GM12878 (cell line): ENCODE results near the gene ZNF888. TPM values are rescaled to one million over a fixed set of nuclear protein-coding genes. Genes with fewer than 3 reads are reported as not detected.
"Not testable (repeated sequence)": the region's sequence is repeated elsewhere in the genome, so short reads cannot be mapped to it uniquely, and the experiment has no call there.

Source experiments
- ATAC-seq: fragments of 200-7000 bp; cut with Tn5 transposase; 3 replicates; pipeline ENCODE4 v1.9.1; 2020; ENCODE audit warnings: mild to moderate bottlenecking, moderate library complexity
- BruUV-seq: library from RNA; stranded (reverse); fragments of 400-500 nt; replicated peaks from 2 replicates; lab custom pipeline; 2021; lab: Mats Ljungman, UMichigan
- CTCF ChIA-PET: fragments of 300-600 bp; sonication (Branson Sonifier 250); formaldehyde crosslinking; extraction: SDS; loops from one replicate; lab custom pipeline; 2021; ENCODE audit warnings: inconsistent platforms; lab: Yijun Ruan, JAX
- POLR2A ChIA-PET: fragments of 350-600 bp; formaldehyde crosslinking; extraction: SDS; loops from one replicate; lab custom pipeline; 2021; ENCODE audit warnings: inconsistent platforms; lab: Charles Lee
- RAD21 ChIA-PET: fragments of 300-600 bp; sonication (Branson Sonifier 250); formaldehyde crosslinking; loops from one replicate; lab custom pipeline; 2023; ENCODE audit warnings: antibody characterized with exemption; ENCODE audit not compliant: unreplicated experiment; lab: Charles Lee
- SMC1A ChIA-PET: fragments of 300-600 bp; sonication (Branson Sonifier 250); formaldehyde crosslinking; loops from one replicate; lab custom pipeline; 2023; ENCODE audit not compliant: unreplicated experiment, uncharacterized antibody; lab: Charles Lee
- DNase-seq: peaks from one replicate; pipeline ENCODE4 v3.0.0-alpha.2; 2011; ENCODE audit warnings: low read depth, low spot score
- FAIRE-seq: peaks from 3 replicates; lab custom pipeline; 2011; peaks lifted over from hg19 to GRCh38; lab: Jason Lieb, UNC
- H2AFZ ChIP-seq: 2 replicates; pipeline ENCODE4 v1.6.0; 2011; ENCODE audit warnings: low read depth, low read length, control low read depth; ENCODE audit not compliant: control insufficient read depth
- H3K27ac ChIP-seq: 2 replicates; pipeline ENCODE4 v1.5.1; 2011; ENCODE audit warnings: control low read depth; ENCODE audit not compliant: control insufficient read depth, insufficient read depth
- H3K27me3 ChIP-seq, 2 experiments: replicated peaks in 1 of 2; 2 replicates each; pipeline versions ENCODE4 v1.6.0 to v1.6.1; 2011; ENCODE audit warnings: low read length in 1 of 2; ENCODE audit not compliant: control insufficient read depth in 2 of 2, insufficient read depth in 2 of 2
- H3K36me3 ChIP-seq, 2 experiments: 2 replicates each; pipeline ENCODE4 v1.5.1; 2011; ENCODE audit warnings: low read length in 1 of 2; ENCODE audit not compliant: control insufficient read depth in 2 of 2, insufficient read depth in 2 of 2
- H3K4me1 ChIP-seq: 2 replicates; pipeline ENCODE4 v1.6.1; 2011; ENCODE audit warnings: mild to moderate bottlenecking, low read length, moderate library complexity, mixed read lengths; ENCODE audit not compliant: control insufficient read depth, insufficient read depth
- H3K4me2 ChIP-seq: 2 replicates; pipeline ENCODE4 v1.6.0; 2011; ENCODE audit warnings: control low read depth; ENCODE audit not compliant: control insufficient read depth, insufficient read depth
- H3K4me3 ChIP-seq: fragments of 200-600 bp; sonication (generic); 2 replicates; pipeline ENCODE4 v1.5.1; 2016
- H3K79me2 ChIP-seq: 2 replicates; pipeline ENCODE4 v1.6.0; 2011; ENCODE audit warnings: low read length; ENCODE audit not compliant: control insufficient read depth, insufficient read depth
- H3K9ac ChIP-seq: 2 replicates; pipeline ENCODE4 v1.8.0; 2011; ENCODE audit warnings: low read length, control low read depth, mixed read lengths; ENCODE audit not compliant: control insufficient read depth, insufficient read depth
- H3K9me3 ChIP-seq: replicated peaks from 3 replicates; pipeline ENCODE4 v1.5.1; 2011; ENCODE audit warnings: mild to moderate bottlenecking, low read length; ENCODE audit not compliant: control insufficient read depth, insufficient read depth
- H4K20me1 ChIP-seq: 2 replicates; pipeline ENCODE4 v1.6.0; 2011; ENCODE audit not compliant: control insufficient read depth, insufficient read depth
- NBN ChIP-seq: fragments of 450-650 bp; IDR thresholded peaks from 2 replicates; pipeline ENCODE4 v1.6.1; 2016
- SMAD1 ChIP-seq: fragments of 450-650 bp; IDR thresholded peaks from 2 replicates; pipeline ENCODE4 v1.6.1; 2018; ENCODE audit warnings: mild to moderate bottlenecking, low read depth; ENCODE audit not compliant: partially characterized antibody
- WGBS: methylation state at CpG from one replicate; pipeline ENCODE4 v1.1.6; 2016; ENCODE audit warnings: low lambda C conversion rate; ENCODE audit not compliant: insufficient replicate concordance, insufficient coverage; ENCODE audit errors: missing lambda C conversion rate; 5-methylcytosine and 5-hydroxymethylcytosine counted together
- in situ Hi-C: fragments of 300-500 bp; cut with MboI; formaldehyde crosslinking; loops from 9 replicates; pipeline ENCODE4 v1.14.3; 2018; ENCODE audit warnings: mixed read lengths
- intact Hi-C: fragments of 100-400 bp; cut with micrococcal nuclease; formaldehyde crosslinking; loops from one replicate; pipeline ENCODE4 v1.14.2; 2022; ENCODE audit not compliant: unreplicated experiment
- polyA plus RNA-seq, 11 experiments: library from polyadenylated mRNA; depleted of rRNA in 4 of 11; unstranded in 6 of 11; stranded (reverse) in 5 of 11; fragments of >200 nt; fragmentation: Nextera tagmentation in 4 of 11; fragmentation: Illumina TruSeq in 1 of 11; extraction: Ambion mirVana in 4 of 11; extraction: Trizol in 1 of 11; gene quantifications; 1 replicate in 1 of 11; 2 replicates in 10 of 11; pipeline versions ENCODE4 v1.2.1 to v1.2.3, GENCODE V29; 2011 to 2016; ENCODE audit warnings: inconsistent platforms in 2 of 11, missing spikeins in 2 of 11, low read depth in 1 of 11
- total RNA-seq, 4 experiments: library from RNA; depleted of rRNA in 3 of 4; stranded (reverse); fragments of >200 nt in 3 of 4; fragmentation: Illumina TruSeq in 1 of 4; extraction: Trizol in 1 of 4; gene quantifications; 2 replicates each; pipeline versions ENCODE4 v1.2.1 to v1.2.3, GENCODE V29; 2013 to 2021

ZNF888 gene
- total and polyA plus RNA-seq, 10 of the 15 experiments (the other 5 are each of a cell fraction or from before 2014, with no cell fraction given), result 0.26 to 4.3 (median 2.7) TPM

- BruUV-seq, H3K27me3 ChIP-seq, H3K36me3 ChIP-seq, H3K79me2 ChIP-seq, RAD21 ChIA-PET, DNase-seq, H4K20me1 ChIP-seq, H3K9me3 ChIP-seq, intact Hi-C loops, H3K4me1 ChIP-seq: not testable (repeated sequence)
- peak overlapping the region; percentile 70 for H3K4me3 ChIP-seq
- ATAC-seq (peak; percentile 42; the same call in 2 of the 3 replicates), FAIRE-seq (peak; percentile 52)
- TF ChIP-seq SMAD1, result peak; percentile 32
- TF ChIP-seq NBN, result peak; percentile 28; the same call in 1 of the 2 replicates
- in situ Hi-C loops, result loop anchor here (5.0 kb wide), 1 partner anchor 84 kb away; the partner anchor contains the start of gene ZNF468
- CTCF ChIA-PET, result interaction anchor here (0.6 kb wide), 1 partner anchor 696 kb away, joined by 4 read pairs; no protein-coding TSS in a partner anchor
- H3K4me2 ChIP-seq, result peak overlapping the region; percentile 79
- 90% methylated on average over 1 of the region's 2 CpGs for WGBS
- peak overlapping the region; percentile 84 for H3K9ac ChIP-seq
- POLR2A ChIA-PET, result interaction anchor here (0.6 to 0.7 kb wide), 2 partner anchors 20 to 1195 kb away, joined by 4 read pairs; no protein-coding TSS in a partner anchor
- SMC1A ChIA-PET, result interaction anchor here (0.6 kb wide), 1 partner anchor 397 kb away, joined by 3 read pairs; no protein-coding TSS in a partner anchor
- peak overlapping the region; percentile 77; the same call in 1 of the 2 replicates for H3K27ac ChIP-seq
- H2AFZ ChIP-seq, result peak overlapping the region; percentile 20
These were observed 18.3 kb upstream of the ZNF888 start for GRCh38 chr19:52941523-52941922.

GRCh38 chr19:52940905-52941304 lies 17.7 kb upstream of the ZNF888 start:
- ChIA-PET RAD21 (interaction anchor here (1.1 kb wide), 1 partner anchor 19 kb away, joined by 3 read pairs; no protein-coding TSS in a partner anchor), CTCF (interaction anchor here (0.6 kb wide), 1 partner anchor 695 kb away, joined by 4 read pairs; no protein-coding TSS in a partner anchor), POLR2A (interaction anchor here (0.6 to 0.7 kb wide), 2 partner anchors 21 to 1196 kb away, joined by 4 read pairs; no protein-coding TSS in a partner anchor)
- H2AFZ ChIP-seq, H3K36me3 ChIP-seq, H3K4me2 ChIP-seq, H3K27ac ChIP-seq, H3K79me2 ChIP-seq, H3K9ac ChIP-seq, H3K9me3 ChIP-seq, H3K4me1 ChIP-seq, SMC1A ChIA-PET, H3K4me3 ChIP-seq, ATAC-seq, BruUV-seq, intact Hi-C loops, H3K27me3 ChIP-seq, FAIRE-seq, DNase-seq, H4K20me1 ChIP-seq: not testable (repeated sequence)
- WGBS, result 84% methylated on average over 5 of the region's 5 CpGs
- in situ Hi-C loops, result loop anchor here (5.0 kb wide), 1 partner anchor 84 kb away; the partner anchor contains the start of gene ZNF468
